ENCODE measurements around the gene TSPAN8.
"Not testable (repeated sequence)": the region's sequence is repeated elsewhere in the genome, so short reads cannot be mapped to it uniquely, and the experiment has no call there.

The TSPAN8 gene

GRCh38 chr12:71124835-71125460 is 32.9 kb downstream of the TSPAN8 start:
- no peak for DNase-seq

GRCh38 chr12:71113148-71113547 is 44.7 kb downstream of the TSPAN8 start:
- DNase-seq: not testable (repeated sequence)

DNA sequence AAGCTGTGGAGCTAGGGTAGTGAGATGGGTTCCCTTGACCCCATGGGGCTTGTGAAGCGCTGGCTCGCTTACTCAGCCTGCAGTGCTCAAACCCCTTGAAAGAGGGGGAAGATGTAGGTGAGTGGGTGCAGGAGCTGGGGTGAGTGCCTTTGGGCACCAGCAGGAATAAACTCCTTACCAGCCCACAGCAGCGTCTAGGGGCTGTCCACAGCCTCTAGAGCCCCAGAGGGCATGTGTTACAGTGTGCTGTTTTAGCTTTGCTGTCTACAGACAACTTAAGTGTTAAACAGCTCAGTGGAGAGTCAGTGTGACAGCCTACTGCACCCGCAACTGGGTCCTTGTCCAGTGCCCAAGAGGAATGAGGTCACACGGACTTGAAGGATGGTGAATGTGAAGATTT is 48.0 kb downstream of the TSPAN8 start:
- DNase-seq: no peak

- no peak for DNase-seq
Observed at GRCh38 chr12:71108355-71108754, 49.4 kb downstream of the TSPAN8 start.

GRCh38 chr12:71107936-71108335 is 49.9 kb downstream of the TSPAN8 start:
- no peak for DNase-seq

DNA sequence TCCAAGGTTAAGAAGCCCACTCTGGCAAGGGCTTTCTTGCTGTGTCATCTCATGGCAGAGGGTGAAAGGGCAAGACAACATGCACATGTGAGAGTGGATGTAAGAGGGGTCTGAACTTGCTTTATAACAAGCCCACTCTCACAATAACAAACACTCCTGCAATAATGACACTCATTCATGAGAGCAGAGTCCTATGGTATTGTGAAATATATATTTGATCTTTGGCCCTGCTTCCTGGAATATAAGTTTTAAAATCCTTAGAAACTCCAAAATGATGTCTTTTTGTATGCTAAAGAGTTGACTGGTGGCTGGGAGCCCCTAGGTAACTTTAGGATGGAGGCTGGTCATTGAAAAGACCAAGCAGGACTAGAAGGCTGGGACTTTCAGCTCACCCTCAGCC is 51.8 kb downstream of the TSPAN8 start:
- DNase-seq: no peak

DNA sequence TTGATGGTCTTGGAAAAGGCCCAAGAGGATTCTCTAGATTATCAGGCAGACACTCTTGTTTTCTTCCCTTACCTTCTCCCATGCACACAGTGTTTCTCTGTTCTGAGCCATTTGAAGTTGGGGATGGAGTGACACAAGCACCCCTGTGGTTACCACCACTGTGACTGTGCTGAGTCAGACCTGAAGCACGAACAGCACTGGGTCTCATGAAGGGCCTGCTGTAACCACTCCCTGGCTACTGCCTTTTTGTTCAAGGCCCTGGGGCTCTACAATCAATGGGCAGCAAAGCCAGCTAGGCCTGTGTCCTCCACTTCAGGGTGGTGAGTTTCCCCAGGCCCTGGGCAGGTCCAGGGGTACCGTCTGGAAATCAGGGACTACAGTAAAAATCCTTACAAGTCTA is 65.5 kb downstream of the TSPAN8 start:
- DNase-seq: no peak

DNA sequence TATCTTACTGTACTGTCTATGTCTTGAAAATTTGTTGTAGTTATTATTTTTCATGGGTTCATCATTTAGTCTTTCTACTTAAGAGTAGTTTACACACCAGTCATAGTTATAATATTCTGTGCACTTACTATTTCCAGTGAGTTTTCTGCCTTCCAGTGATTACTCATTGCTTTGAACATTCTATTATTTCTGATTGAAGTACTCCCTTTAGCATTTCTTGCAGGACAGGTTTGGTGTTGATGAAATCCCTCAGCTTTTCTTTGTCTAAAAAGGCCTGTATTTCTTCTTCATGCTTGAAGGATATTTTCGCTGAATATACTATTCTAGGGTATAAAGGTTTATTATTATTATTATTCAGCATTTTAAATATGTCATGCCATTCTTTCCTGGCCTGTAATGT is 66.8 kb downstream of the TSPAN8 start:
- no peak for DNase-seq

- no peak for DNase-seq
Observed at GRCh38 chr12:71085575-71085974, 72.2 kb downstream of the TSPAN8 start.

DNA sequence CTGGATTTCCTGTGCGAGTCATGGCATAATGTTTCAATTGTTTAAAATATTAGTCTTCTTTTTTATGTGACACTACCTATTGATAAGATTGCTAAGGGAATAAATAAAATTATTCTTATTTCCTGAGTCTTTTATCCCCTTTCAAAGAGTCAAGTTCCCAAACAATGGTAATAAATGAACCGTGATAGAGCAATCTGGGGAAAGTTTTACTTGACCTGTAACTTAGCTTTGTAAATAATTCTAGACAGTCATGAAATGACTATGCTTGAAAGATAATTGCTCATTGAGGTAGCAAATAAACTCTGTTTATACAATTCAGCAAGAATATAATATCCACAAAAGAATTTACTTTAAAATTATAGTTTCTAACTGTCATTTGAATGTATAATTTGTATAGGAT is 82.1 kb downstream of the TSPAN8 start:
- DNase-seq: no peak

Measured in right forelimb (tissue), 1 donor.